NCI-H2029 treated with DMSO at 0.1 percent for 48 hours (cell line): ENCODE data around the gene GRAMD4.

Experiments used
- DNase-seq: peaks from one replicate; lab custom pipeline; 2025; lab: John Stamatoyannopoulos, UW

GRAMD4 gene

GRCh38 chr22:46656856-46657654 is 36.9 kb downstream of the GRAMD4 start:
- no peak for DNase-seq

GRCh38 chr22:46657655-46657953 is 37.4 kb downstream of the GRAMD4 start:
- DNase-seq: no peak

GRCh38 chr22:46657996-46658947 is 38.1 kb downstream of the GRAMD4 start:
- DNase-seq: no peak

- DNase-seq: no peak
These were observed 39.0 kb downstream of the GRAMD4 start for GRCh38 chr22:46659059-46659790.

- no peak for DNase-seq
These were observed 39.6 kb downstream of the GRAMD4 start for GRCh38 chr22:46659791-46660186.

GRCh38 chr22:46660604-46661201 is 40.5 kb downstream of the GRAMD4 start:
- DNase-seq: peak; percentile 89

- DNase-seq: peak; percentile 62
These were observed 41.1 kb downstream of the GRAMD4 start for GRCh38 chr22:46661221-46661851.

GRCh38 chr22:46662226-46662625 is 42.0 kb downstream of the GRAMD4 start:
- DNase-seq: no peak

- DNase-seq: no peak
These were observed 42.8 kb downstream of the GRAMD4 start for GRCh38 chr22:46663001-46663400.

GRCh38 chr22:46663436-46664100 is 43.4 kb downstream of the GRAMD4 start:
- no peak for DNase-seq

GRCh38 chr22:46664301-46664855 is 44.2 kb downstream of the GRAMD4 start:
- DNase-seq: no peak

- DNase-seq: no peak
These were observed 45.0 kb downstream of the GRAMD4 start for GRCh38 chr22:46665151-46665695.

- no peak for DNase-seq
These were observed 45.6 kb downstream of the GRAMD4 start for GRCh38 chr22:46665751-46666280.

- DNase-seq: no peak
These were observed 46.5 kb downstream of the GRAMD4 start for GRCh38 chr22:46666577-46667244.

GRCh38 chr22:46667245-46667623 is 47.0 kb downstream of the GRAMD4 start:
- DNase-seq: no peak

GRCh38 chr22:46668116-46668515 is 47.9 kb downstream of the GRAMD4 start:
- no peak for DNase-seq

GRCh38 chr22:46669201-46669600 is 49.0 kb downstream of the GRAMD4 start:
- no peak for DNase-seq

- DNase-seq: no peak
These were observed 51.7 kb downstream of the GRAMD4 start for GRCh38 chr22:46671824-46672432.

GRCh38 chr22:46672731-46673130 is 52.5 kb downstream of the GRAMD4 start:
- no peak for DNase-seq
